Stimulated activated naive CD8-positive, alpha-beta T cell treated with anti-CD3 and anti-CD28 coated beads, Interleukin-15, Interleukin-2, amounts not matched to agents 100 ng/mL and 50 ng/mL, for 24 hours (primary cell): ENCODE measurements around the gene OSBPL6.

Experiments
- H3K27ac Mint-ChIP-seq: one replicate; pipeline ENCODE4 v1.8.0; 2021; ENCODE audit warnings: mild to moderate bottlenecking, mixed read lengths
- H3K27me3 Mint-ChIP-seq: one replicate; pipeline ENCODE4 v1.8.0; 2021; ENCODE audit warnings: mixed read lengths
- H3K36me3 Mint-ChIP-seq: one replicate; pipeline ENCODE4 v1.8.0; 2021; ENCODE audit warnings: low read depth, mixed read lengths
- H3K4me1 Mint-ChIP-seq: one replicate; pipeline ENCODE4 v1.8.0; 2021; ENCODE audit warnings: low read depth, mixed read lengths
- H3K4me3 Mint-ChIP-seq: one replicate; pipeline ENCODE4 v1.8.0; 2021; ENCODE audit warnings: mild to moderate bottlenecking, mixed read lengths
- H3K9me3 Mint-ChIP-seq: one replicate; pipeline ENCODE4 v1.8.0; 2021; ENCODE audit warnings: mixed read lengths

Gene OSBPL6

DNA sequence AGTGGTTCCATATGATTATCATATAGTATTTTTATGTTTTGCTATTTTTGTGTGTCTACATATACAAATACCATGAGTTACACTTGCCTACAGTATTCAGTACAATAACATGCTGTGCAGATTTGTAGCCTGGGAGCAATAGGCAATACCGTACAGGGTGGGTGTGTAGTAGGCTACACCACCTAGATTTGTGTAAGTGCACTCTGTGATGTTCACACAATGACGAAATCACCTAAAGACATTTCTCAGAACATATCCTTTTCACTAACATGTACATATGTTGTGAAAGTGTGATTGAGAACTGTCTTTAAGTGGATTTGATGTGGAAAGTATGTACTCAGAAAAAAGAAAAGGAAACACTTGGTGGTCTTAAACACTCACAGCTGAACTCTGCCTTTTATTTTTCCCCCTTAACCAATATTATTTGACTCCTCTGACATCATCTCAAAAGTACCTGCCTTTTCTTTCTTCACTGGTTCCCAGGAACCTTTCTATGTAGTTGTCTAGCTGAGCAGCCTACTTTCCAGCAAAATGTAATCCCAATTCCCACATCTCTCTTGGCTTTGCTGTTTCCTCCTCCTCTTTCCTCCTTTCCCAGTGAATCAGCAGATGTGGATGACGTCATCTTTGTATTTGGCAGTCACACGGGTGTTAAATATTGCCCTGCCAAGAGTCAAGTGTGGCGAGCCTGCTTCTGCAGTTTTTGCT is 47.7 kb downstream of the OSBPL6 start:
- Mint-ChIP-seq H3K36me3 (no peaks in the 10 kb centered on the region), H3K27me3 (peaks cover 11% of the 10 kb centered on the region), H3K27ac (no peak overlapping the region), H3K9me3 (no peaks in the 10 kb centered on the region), H3K4me3 (no peak overlapping the region), H3K4me1 (no peaks in the 10 kb centered on the region)

DNA sequence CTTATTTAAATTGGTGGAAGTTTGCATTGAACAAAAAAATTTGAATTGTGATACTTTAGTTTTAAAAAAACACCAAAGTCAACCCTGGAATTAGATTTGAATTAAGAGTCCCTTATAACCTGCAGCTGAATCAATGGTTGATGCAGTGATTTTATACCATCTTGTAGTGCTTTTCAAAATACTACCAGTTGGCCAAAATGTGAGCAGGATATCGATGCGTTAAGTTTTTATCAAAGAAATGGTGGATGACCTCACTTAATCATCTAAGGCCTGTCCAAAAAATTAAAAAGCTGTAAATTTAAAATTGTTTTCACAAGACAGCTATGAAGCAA is 48.2 kb downstream of the OSBPL6 start:
- H3K9me3 Mint-ChIP-seq = no peaks in the 10 kb centered on the region
- H3K27me3 Mint-ChIP-seq = peaks cover 8% of the 10 kb centered on the region
- H3K27ac Mint-ChIP-seq = no peak overlapping the region
- no peak overlapping the region for H3K4me3 Mint-ChIP-seq
- H3K36me3 Mint-ChIP-seq = no peaks in the 10 kb centered on the region
- H3K4me1 Mint-ChIP-seq = no peaks in the 10 kb centered on the region

DNA sequence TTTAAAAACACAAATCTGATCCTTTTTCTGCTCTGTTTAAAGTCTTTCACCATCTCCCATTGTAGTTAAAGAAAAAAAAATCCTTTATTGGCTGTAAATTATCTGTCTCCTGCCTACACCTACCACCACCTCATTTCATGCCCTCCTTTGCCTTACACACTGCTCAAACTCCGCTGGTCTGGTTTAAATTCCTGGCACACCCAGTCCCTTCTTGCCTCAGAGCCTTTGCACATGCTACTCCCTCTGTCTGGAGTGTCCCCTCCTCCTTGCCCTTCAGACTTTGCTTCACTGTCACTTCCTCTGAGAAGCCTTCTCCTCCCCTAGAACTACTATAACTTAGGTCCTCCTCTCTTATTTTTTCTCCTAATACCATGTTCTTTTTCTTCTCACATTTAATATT is 49.6 kb downstream of the OSBPL6 start:
- H3K27ac Mint-ChIP-seq = no peak overlapping the region
- H3K4me1 Mint-ChIP-seq = no peaks in the 10 kb centered on the region
- H3K27me3 Mint-ChIP-seq = peaks cover 8% of the 10 kb centered on the region
- no peaks in the 10 kb centered on the region for H3K36me3 Mint-ChIP-seq
- H3K9me3 Mint-ChIP-seq = no peaks in the 10 kb centered on the region
- no peak overlapping the region for H3K4me3 Mint-ChIP-seq

DNA sequence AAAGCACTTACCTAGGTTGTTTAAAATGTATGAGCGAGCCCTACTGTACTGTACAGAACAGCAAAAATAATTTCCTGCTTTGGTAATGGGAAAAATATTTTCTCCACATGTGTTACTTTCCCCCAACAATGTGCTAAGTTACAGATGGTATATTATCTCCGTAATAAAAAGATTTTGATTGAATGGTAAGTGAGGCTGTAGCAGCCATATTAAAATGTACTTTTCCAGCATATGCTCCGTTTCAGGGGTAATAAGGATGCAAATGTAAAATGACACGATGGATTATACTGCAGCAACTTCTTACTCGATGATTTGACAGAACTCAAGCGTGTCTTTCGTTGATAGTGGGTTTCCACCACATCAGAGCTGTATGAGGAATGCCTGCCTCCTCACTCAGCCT is 50.5 kb downstream of the OSBPL6 start:
- Mint-ChIP-seq H3K27ac (no peak overlapping the region), H3K4me1 (no peaks in the 10 kb centered on the region), H3K27me3 (peaks cover 8% of the 10 kb centered on the region), H3K9me3 (no peaks in the 10 kb centered on the region), H3K4me3 (no peak overlapping the region), H3K36me3 (no peaks in the 10 kb centered on the region)

DNA sequence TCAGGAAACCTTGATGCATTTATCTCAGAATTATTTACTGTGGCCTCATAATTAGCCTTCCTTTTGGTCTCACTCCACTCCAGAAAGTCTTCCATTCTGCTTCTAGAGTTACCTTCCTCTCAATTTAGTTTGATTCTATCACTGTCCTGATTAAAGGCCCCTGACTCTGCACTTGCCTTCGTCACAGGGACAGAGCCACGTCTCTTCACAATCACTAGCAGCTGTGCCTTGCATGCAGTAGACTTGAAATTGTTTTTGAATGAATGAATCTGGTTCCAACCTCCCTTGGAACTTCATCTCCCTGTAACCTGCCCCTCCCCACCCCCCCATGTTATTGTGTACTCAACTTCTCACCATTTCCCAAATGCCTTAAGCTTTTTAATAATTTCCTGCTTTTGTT is 52.4 kb downstream of the OSBPL6 start:
- no peaks in the 10 kb centered on the region for H3K4me1 Mint-ChIP-seq
- H3K27ac Mint-ChIP-seq = no peak overlapping the region
- peaks cover 8% of the 10 kb centered on the region for H3K27me3 Mint-ChIP-seq
- no peaks in the 10 kb centered on the region for H3K9me3 Mint-ChIP-seq
- no peaks in the 10 kb centered on the region for H3K36me3 Mint-ChIP-seq
- no peak overlapping the region for H3K4me3 Mint-ChIP-seq

DNA sequence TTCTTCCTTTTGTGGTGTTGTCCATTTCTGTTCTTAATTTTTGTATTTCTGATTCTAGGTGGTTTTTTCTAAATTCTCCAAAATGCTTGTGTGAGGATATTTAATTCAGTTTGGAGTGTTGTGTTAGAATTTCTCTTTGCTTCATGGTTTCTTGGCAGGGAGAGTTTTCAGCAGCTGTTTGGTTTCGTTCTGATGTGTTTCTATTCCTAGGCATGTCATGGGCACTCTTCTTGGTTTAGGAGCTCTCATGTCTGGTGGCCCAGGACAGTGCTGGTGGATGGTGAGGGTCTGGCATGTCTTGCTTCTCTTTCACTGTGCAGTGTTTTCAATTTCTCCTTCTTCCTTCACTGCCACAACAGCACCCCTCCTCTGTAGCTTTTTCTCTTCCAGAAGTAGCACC is 52.9 kb downstream of the OSBPL6 start:
- H3K9me3 Mint-ChIP-seq = no peaks in the 10 kb centered on the region
- no peaks in the 10 kb centered on the region for H3K36me3 Mint-ChIP-seq
- no peak overlapping the region for H3K27ac Mint-ChIP-seq
- H3K27me3 Mint-ChIP-seq = peaks cover 8% of the 10 kb centered on the region
- no peak overlapping the region for H3K4me3 Mint-ChIP-seq
- no peaks in the 10 kb centered on the region for H3K4me1 Mint-ChIP-seq

DNA sequence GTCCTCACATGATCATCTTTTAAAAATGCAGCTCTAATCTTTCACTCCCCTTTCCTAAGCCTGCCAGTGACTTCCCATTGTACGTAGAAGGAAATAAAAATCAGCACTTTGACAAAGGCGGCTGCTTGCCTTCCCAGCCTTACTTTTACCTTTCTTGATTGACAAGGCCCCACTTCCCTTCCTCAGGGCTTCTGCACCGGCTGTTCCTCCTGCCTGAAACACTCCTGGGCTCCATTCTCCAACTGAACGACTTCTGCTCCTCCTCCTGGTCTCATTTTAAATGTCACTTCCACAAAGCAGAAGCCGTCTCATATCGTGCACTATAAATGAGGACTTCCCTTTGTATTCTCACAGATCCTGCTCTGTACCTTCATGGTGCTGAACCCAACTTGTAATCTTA is 56.1 kb downstream of the OSBPL6 start:
- no peak overlapping the region for H3K4me3 Mint-ChIP-seq
- H3K27ac Mint-ChIP-seq = no peak overlapping the region
- no peaks in the 10 kb centered on the region for H3K9me3 Mint-ChIP-seq
- H3K27me3 Mint-ChIP-seq = peaks cover 8% of the 10 kb centered on the region
- H3K36me3 Mint-ChIP-seq = no peaks in the 10 kb centered on the region
- no peaks in the 10 kb centered on the region for H3K4me1 Mint-ChIP-seq

DNA sequence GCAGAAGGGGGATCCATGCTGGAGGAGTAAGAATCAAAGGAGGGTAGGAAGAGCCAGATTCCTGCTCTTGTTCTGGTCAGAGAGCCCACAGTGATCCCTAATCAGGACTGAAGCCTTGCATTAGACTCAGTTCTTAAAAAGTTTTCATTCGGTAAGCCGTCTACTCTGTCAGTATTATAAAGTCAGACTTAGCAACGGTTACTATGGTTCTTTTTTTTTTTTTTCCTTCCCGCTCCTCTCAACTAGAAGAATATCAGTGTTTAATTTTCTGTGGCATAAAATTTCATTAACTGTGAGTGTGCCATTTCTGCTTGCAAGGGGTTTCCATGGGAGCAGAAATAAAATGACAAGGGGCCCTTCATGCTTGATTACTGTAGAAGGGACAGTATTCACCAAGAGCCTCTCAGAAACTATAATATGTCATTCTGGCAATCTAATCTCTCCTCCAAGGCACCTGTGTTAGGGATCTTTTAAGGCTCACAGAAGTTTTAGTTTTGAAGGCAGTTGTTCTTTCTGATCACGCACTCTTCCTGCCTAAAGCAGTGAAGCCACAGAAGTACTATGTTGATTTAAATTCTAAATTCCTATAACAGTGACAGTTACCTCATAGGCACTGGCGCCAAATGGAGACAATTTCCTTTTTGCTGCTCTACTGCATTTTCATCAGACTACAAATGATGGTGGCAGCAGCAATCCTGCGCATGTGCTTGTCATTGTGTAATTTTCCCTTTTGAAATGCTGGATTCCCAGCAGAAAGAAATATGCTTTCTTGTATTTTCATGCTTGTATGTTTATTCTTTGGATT is 57.0 kb downstream of the OSBPL6 start:
- H3K9me3 Mint-ChIP-seq = no peaks in the 10 kb centered on the region
- no peak overlapping the region for H3K4me3 Mint-ChIP-seq
- H3K27me3 Mint-ChIP-seq = peaks cover 3% of the 10 kb centered on the region
- H3K36me3 Mint-ChIP-seq = no peaks in the 10 kb centered on the region
- no peaks in the 10 kb centered on the region for H3K4me1 Mint-ChIP-seq
- no peak overlapping the region for H3K27ac Mint-ChIP-seq

DNA sequence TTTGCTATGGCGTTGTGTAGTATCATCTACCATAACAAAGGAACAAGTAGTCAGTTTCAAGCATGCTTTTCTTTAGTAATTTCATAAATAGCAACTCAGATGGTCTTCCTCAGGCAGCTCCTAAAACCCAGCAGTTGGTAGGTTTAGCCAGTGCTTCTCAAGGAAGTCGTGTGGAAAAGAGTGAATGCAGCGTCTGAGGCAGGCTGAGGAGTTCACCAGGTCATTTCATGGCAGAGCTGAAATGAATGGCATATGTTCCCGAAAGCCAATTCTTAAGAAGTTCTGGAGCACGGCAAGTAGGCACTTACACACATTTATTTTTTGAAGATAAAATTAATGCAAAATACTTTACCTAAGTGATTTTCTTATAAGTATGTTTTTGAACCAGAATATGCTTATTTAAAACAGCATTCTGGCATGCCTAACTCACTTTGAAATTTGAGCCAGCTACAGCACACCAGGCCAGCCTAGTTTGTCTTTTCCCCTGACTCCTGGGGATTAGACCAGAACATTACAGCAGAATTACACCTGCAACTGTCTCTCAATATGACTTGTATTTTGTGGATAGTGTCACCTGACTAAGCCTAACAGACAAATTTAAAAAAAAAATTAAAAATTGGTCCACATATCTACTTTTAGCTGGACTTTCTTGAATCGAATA is 62.2 kb downstream of the OSBPL6 start:
- no peaks in the 10 kb centered on the region for H3K27me3 Mint-ChIP-seq

DNA sequence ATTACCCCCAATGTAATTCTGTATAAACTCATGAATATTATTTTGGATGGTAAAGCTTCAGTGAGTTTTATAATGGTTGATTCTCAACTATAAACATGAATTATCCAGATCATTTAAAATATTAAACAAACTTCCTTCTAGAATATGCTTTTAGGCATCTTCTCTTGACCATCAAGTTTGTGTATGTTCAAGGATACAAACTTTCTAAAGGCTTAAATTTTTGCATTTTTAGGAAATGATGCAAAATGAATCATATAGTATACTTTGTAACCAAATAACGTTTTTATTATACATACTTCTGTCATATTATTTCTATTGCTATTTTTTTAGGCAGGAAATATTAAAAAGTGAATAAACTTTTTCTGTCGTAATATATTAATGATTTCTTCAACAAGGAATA is 62.8 kb downstream of the OSBPL6 start:
- no peaks in the 10 kb centered on the region for H3K27me3 Mint-ChIP-seq
- no peak overlapping the region for H3K4me3 Mint-ChIP-seq
- H3K27ac Mint-ChIP-seq = no peak overlapping the region
- H3K9me3 Mint-ChIP-seq = no peaks in the 10 kb centered on the region
- no peaks in the 10 kb centered on the region for H3K36me3 Mint-ChIP-seq
- H3K4me1 Mint-ChIP-seq = no peaks in the 10 kb centered on the region

More for the DNA sequence above, 62.2 kb downstream of the OSBPL6 start:
- H3K9me3 Mint-ChIP-seq = no peaks in the 10 kb centered on the region
- H3K4me1 Mint-ChIP-seq = no peaks in the 10 kb centered on the region
- no peaks in the 10 kb centered on the region for H3K36me3 Mint-ChIP-seq
- no peak overlapping the region for H3K4me3 Mint-ChIP-seq
- no peak overlapping the region for H3K27ac Mint-ChIP-seq

DNA sequence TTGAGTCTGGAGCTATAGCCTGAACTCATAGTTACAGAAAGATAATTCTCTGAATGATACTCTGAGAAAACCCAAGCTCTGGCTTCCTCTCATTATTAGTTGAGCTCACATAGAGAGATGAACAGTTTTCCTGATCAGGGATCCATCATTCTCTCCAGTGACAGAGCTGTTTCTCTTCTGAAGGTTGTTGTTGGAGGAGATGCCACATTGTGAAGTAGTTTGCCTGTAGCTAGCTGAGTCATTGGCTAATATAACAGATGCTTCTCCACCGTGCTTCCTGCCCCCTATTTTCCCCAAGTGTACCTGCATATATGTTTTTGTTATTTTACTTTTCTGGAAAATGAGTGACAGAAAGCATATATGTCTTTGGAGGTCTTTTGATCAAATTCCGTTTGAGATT is 64.6 kb downstream of the OSBPL6 start:
- H3K27me3 Mint-ChIP-seq = no peaks in the 10 kb centered on the region
- no peaks in the 10 kb centered on the region for H3K9me3 Mint-ChIP-seq
- no peak overlapping the region for H3K27ac Mint-ChIP-seq
- H3K36me3 Mint-ChIP-seq = no peaks in the 10 kb centered on the region
- H3K4me3 Mint-ChIP-seq = no peak overlapping the region
- H3K4me1 Mint-ChIP-seq = no peaks in the 10 kb centered on the region

DNA sequence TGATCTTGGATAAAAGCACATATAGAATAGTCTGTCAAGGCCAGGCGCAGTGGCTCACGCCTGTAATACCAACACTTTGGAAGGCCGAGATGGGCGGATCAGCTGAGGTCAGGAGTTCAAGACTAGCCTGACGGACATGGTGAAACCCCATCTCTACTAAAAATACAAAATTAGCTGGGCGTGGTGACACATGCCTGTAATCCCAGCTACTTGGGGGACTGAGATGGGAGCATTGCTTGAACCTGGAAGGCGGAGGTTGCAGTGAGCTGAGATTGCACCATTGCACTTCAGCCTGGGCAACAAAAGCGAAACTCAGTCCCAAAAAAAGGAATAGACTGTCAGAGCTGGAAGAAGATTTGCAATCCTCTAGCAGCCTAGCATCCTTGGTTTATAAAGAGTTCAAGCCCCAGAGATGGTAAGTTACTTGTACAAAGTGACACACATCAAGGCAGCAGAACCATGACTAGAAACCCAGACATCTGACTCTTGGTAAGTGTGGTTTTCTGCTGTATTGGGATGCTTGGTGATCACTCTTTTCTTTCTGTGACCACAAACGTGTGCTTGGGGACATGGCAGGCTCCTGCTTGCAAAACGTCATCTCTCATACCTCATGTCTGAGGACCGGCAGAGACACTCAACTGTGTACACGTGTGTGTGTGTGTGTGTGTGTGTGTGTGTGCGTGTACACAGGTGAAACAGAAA is 69.0 kb downstream of the OSBPL6 start:
- Mint-ChIP-seq H3K4me1 (no peaks in the 10 kb centered on the region), H3K36me3 (no peaks in the 10 kb centered on the region), H3K9me3 (no peaks in the 10 kb centered on the region), H3K4me3 (no peak overlapping the region), H3K27me3 (peaks cover 3% of the 10 kb centered on the region), H3K27ac (no peak overlapping the region)

DNA sequence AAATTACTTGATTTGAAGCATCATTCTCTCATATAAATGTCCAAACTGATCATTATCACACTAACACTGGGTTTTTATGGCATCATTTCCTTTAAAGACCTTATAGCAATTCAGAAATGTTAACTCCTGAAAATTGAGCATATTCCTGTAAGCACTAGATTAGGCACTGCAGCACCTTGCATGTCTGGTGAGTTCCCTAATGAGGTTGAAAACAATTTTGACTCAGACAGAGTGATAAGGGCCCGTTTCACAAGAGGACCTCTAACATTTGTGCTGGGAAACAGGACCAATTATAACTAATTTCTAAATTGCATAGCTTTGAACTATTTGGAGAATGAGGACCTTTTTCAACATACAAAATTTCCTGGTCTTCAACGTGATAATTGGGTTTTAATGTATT is 69.9 kb downstream of the OSBPL6 start:
- Mint-ChIP-seq H3K36me3 (no peaks in the 10 kb centered on the region), H3K27me3 (peaks cover 3% of the 10 kb centered on the region), H3K27ac (no peak overlapping the region), H3K4me1 (no peaks in the 10 kb centered on the region), H3K9me3 (no peaks in the 10 kb centered on the region), H3K4me3 (no peak overlapping the region)

DNA sequence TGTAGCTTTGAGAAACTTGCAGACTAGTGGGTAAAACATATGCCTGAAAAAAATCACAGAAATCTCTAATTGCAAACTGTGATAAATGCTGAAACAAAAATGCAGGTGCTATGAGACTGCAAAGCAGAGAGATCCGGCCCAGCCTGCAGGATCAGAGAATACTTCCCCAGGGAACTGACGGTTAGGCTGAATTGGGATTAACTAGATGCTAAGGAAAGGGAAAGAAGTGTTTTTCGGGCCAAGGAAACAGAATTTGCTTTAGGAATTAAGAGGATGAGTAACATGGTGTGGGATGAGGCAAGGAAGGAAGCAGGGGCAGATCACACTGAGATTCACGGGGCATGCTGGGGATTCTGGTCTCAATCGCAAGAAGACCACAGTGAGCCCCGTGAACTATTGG is 71.5 kb downstream of the OSBPL6 start:
- H3K27me3 Mint-ChIP-seq = peaks cover 3% of the 10 kb centered on the region
- no peaks in the 10 kb centered on the region for H3K9me3 Mint-ChIP-seq
- no peak overlapping the region for H3K4me3 Mint-ChIP-seq

DNA sequence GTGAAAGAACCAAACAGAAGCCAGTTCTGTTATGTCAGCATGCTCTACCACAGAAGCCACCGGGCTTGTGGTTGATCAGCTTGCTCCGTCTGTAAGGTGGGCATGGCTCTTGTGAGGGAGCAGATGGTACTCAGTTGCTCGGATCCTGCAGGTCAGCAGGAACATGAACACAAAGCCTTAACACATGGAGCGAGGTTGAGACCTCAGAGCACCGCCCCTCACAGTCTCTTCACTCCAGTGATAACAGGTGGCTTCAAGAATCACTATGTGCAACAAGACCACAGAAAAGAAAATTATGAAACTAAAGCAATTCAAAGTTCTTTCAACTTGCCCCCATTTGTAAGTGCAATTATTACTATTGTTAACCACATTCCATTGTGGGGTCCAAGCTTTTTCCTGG is 72.1 kb downstream of the OSBPL6 start:
- peaks cover 3% of the 10 kb centered on the region for H3K27me3 Mint-ChIP-seq
- H3K4me3 Mint-ChIP-seq = no peak overlapping the region
- H3K27ac Mint-ChIP-seq = no peak overlapping the region
- H3K9me3 Mint-ChIP-seq = no peaks in the 10 kb centered on the region
- H3K36me3 Mint-ChIP-seq = no peaks in the 10 kb centered on the region
- no peaks in the 10 kb centered on the region for H3K4me1 Mint-ChIP-seq

More for the DNA sequence above, 71.5 kb downstream of the OSBPL6 start:
- Mint-ChIP-seq H3K4me1 (no peaks in the 10 kb centered on the region), H3K27ac (no peak overlapping the region), H3K36me3 (no peaks in the 10 kb centered on the region)
